Ectodermal cell (in vitro differentiated cells): ENCODE data around the gene RND1.
"Not testable (repeated sequence)": the region's sequence is repeated elsewhere in the genome, so short reads cannot be mapped to it uniquely, and the experiment has no call there.

Experiments
- H3K27ac ChIP-seq: 2 replicates; pipeline ENCODE4 v1.7.0; 2013; ENCODE audit warnings: mild to moderate bottlenecking, low read depth, low read length; ENCODE audit not compliant: insufficient read depth, poor library complexity, severe bottlenecking
- H3K27me3 ChIP-seq: 2 replicates; pipeline ENCODE4 v1.7.0; 2013; ENCODE audit warnings: mild to moderate bottlenecking, low read length; ENCODE audit not compliant: insufficient read depth, control insufficient read depth, poor library complexity, severe bottlenecking
- H3K36me3 ChIP-seq: one replicate; pipeline ENCODE4 v1.7.0; 2013; ENCODE audit warnings: low read length; ENCODE audit not compliant: control insufficient read depth, insufficient read depth
- H3K4me1 ChIP-seq: one replicate; pipeline ENCODE4 v1.7.0; 2013; ENCODE audit warnings: low read length; ENCODE audit not compliant: control insufficient read depth, insufficient read depth
- H3K4me3 ChIP-seq: 2 replicates; pipeline ENCODE4 v1.7.0; 2013; ENCODE audit warnings: low read depth, low read length, control low read depth; ENCODE audit not compliant: insufficient read depth
- H3K9me3 ChIP-seq: 2 replicates; pipeline ENCODE4 v1.7.0; 2013; ENCODE audit warnings: mild to moderate bottlenecking, low read length, moderate library complexity; ENCODE audit not compliant: control insufficient read depth
- WGBS, 2 experiments: methylation state at CpG; one replicate each; pipeline ENCODE4 v1.1.7; 2013; ENCODE audit warnings: missing lambda C conversion rate in 2 of 2; 5-methylcytosine and 5-hydroxymethylcytosine counted together

RND1 gene

GRCh38 chr12:48889679-48890078, 24.0 kb upstream of the RND1 start:
- Histone ChIP-seq H3K27ac (no peak overlapping the region), H3K27me3 (no peaks in the 10 kb centered on the region), H3K4me1 (peaks cover 17% of the 10 kb centered on the region), H3K36me3 (no peaks in the 10 kb centered on the region), H3K4me3 (no peak overlapping the region), H3K9me3 (no peaks in the 10 kb centered on the region)
- WGBS, 2 experiments = 93 to 95% methylated on average over 3 of the region's 3 CpGs

DNA sequence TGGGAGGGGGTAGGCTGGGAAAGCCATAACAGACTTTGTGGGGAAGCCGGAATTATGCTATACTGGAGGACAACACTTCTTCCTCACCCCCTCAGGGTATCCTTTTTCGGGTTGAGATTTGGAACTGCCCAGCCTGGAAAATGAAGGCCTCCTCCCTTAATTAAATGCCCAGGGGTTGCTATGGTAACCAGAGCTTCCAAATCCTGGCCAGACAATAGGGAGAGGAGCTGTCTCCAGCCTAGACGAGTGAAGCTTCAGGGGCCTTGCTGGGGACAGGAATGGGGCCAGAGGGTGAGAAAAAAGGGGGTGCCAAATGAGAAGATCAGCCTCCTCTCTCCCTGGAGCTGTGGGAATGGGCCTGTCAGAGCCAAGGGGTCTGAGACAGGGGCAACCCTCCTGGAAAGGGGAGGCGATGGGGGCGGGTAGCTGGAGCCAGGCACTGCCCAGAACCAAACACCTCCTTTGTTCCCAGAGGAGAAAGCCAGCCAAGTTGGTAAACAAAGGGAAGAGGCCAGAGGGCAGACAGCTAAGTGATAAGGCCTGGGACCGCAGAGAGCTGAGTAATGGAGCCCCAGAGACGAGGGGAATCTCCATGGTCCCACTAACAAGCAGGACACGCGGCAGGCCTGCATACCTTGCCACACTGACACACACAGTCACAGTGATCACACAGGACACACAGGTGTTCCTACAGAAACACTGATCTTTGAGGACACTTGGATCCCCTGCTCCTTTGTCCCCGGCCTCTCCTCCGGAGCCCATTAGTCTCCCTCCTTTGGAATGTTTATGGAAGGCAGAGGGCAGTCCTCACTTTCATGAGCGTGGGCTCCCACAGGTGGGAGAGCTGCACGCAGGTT, 17.9 kb upstream of the RND1 start:
- H3K36me3 ChIP-seq = no peaks in the 10 kb centered on the region
- no peaks in the 10 kb centered on the region for H3K9me3 ChIP-seq
- 14 to 15% methylated on average over 13 of the region's 13 CpGs for WGBS, 2 experiments
- peak overlapping the region; percentile 100 for H3K27ac ChIP-seq
- peak overlapping the region; percentile 4 for H3K4me3 ChIP-seq
- H3K4me1 ChIP-seq = peaks cover 57% of the 10 kb centered on the region
- H3K27me3 ChIP-seq = no peaks in the 10 kb centered on the region

DNA sequence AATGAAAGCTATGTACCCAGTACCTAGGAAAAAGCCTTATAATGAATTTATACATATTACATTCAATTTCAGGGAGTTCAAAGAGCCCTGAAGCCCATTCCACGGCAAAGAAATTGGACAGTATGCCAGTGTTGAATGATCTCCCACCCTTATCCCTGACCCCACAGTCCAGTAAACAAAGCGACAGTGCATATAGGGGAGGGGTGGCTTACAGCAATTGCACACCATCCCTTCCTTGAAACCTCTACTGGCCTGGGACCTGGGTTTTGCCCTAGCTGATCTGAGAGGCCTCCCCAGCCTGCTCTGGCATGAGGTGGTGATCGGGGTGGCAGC, 17.3 kb upstream of the RND1 start:
- Histone ChIP-seq H3K36me3 (no peaks in the 10 kb centered on the region), H3K4me1 (peaks cover 57% of the 10 kb centered on the region), H3K4me3 (peak overlapping the region; percentile 4), H3K27me3 (no peaks in the 10 kb centered on the region), H3K27ac (peak overlapping the region; percentile 100), H3K9me3 (no peaks in the 10 kb centered on the region)
- 66% methylated on average over 3 of the region's 3 CpGs for WGBS, 2 experiments

GRCh38 chr12:48882315-48882687, 16.6 kb upstream of the RND1 start:
- peak overlapping the region; percentile 100 for H3K27ac ChIP-seq
- peaks cover 57% of the 10 kb centered on the region for H3K4me1 ChIP-seq
- no peaks in the 10 kb centered on the region for H3K36me3 ChIP-seq
- H3K4me3 ChIP-seq = no peak overlapping the region
- H3K9me3 ChIP-seq = no peaks in the 10 kb centered on the region
- no peaks in the 10 kb centered on the region for H3K27me3 ChIP-seq
- WGBS, 2 experiments = 10 to 13% methylated on average over 9 to 10 of the region's 10 CpGs

- 52 to 53% methylated on average over 8 to 9 of the region's 9 CpGs for WGBS, 2 experiments
Observed at GRCh38 chr12:48881686-48882314, 16.1 kb upstream of the RND1 start.

GRCh38 chr12:48880647-48881046, 15.0 kb upstream of the RND1 start:
- Histone ChIP-seq H3K27ac (no peak overlapping the region), H3K4me3 (no peak overlapping the region), H3K36me3 (no peaks in the 10 kb centered on the region), H3K27me3 (no peaks in the 10 kb centered on the region), H3K9me3 (no peaks in the 10 kb centered on the region), H3K4me1 (peaks cover 57% of the 10 kb centered on the region)
- WGBS, 2 experiments = 87 to 89% methylated on average over 7 to 8 of the region's 9 CpGs

More at GRCh38 chr12:48881686-48882314, 16.1 kb upstream of the RND1 start:
- H3K4me1 ChIP-seq = peaks cover 57% of the 10 kb centered on the region
- H3K4me3 ChIP-seq = no peak overlapping the region
- no peaks in the 10 kb centered on the region for H3K9me3 ChIP-seq
- H3K27ac ChIP-seq = peak overlapping the region; percentile 100
- H3K27me3 ChIP-seq = no peaks in the 10 kb centered on the region
- no peaks in the 10 kb centered on the region for H3K36me3 ChIP-seq

- Histone ChIP-seq H3K27me3 (no peaks in the 10 kb centered on the region), H3K9me3 (no peaks in the 10 kb centered on the region), H3K36me3 (no peaks in the 10 kb centered on the region), H3K4me3 (no peak overlapping the region), H3K27ac (no peak overlapping the region), H3K4me1 (peaks cover 36% of the 10 kb centered on the region)
- 92 to 95% methylated on average over 1 to 2 of the region's 2 CpGs for WGBS, 2 experiments
Observed at GRCh38 chr12:48878548-48878947, 12.9 kb upstream of the RND1 start.

DNA sequence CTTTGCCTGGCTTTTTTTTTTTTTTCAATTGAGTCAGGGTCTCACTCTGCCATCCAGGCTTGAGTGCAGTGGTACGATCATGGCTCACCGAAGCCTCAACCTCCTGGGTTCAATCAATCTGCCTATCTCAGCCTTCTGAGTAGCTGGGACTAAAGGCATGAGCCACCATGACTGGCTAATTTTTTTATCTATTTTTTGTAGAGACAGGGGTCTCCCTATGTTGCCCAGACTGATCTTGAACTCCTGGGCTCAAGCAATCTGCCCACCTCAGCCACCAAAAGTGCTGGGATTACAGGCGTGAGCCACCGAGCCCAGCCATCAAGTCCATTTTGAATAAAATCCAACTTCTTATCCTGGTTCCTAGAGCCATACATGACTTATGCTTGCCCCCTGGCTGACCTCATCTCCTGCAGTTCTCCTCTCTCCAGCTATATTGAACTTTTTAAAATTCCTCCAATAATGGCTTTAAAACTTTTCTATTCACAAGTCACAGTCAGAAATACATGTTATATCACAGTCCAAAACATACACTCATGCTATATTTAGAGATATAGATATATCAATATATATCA, 10.4 kb upstream of the RND1 start:
- no peak overlapping the region for H3K4me3 ChIP-seq
- no peaks in the 10 kb centered on the region for H3K27me3 ChIP-seq
- H3K27ac ChIP-seq = no peak overlapping the region
- H3K36me3 ChIP-seq = no peaks in the 10 kb centered on the region
- H3K9me3 ChIP-seq = no peaks in the 10 kb centered on the region
- WGBS, 2 experiments = 66 to 70% methylated on average over 4 of the region's 4 CpGs
- H3K4me1 ChIP-seq = peaks cover 12% of the 10 kb centered on the region

DNA sequence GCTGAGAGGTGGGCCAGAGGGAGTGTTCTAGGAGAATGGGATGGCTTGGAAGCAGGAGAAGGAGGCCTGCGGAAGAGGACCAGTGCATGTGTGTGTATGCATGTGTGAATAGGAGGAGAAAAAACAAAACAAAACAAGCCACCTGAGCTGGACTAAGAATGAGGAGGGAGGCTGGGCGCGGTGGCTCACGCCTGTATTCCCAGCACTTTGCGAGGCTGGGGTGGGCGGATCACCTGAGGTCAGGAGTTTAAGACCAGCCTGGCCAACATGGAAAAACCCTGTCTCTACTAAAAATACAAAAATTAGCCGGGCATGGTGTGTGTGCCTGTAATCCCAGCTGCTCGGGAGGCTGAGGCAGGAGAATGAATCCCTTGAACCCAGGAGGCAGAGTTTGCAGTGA, 7.9 kb upstream of the RND1 start:
- H3K9me3 ChIP-seq = not testable (repeated sequence)
- WGBS, 2 experiments = 93 to 94% methylated on average over 8 of the region's 8 CpGs

GRCh38 chr12:48873096-48873495, 7.4 kb upstream of the RND1 start:
- Histone ChIP-seq H3K4me3 (no peak overlapping the region), H3K27me3 (no peaks in the 10 kb centered on the region), H3K27ac (no peak overlapping the region), H3K4me1 (no peaks in the 10 kb centered on the region), H3K36me3 (no peaks in the 10 kb centered on the region), H3K9me3 (no peaks in the 10 kb centered on the region)
- 95 to 96% methylated on average over 4 of the region's 4 CpGs for WGBS, 2 experiments

More for the DNA sequence above, 7.9 kb upstream of the RND1 start:
- not testable (repeated sequence) for H3K4me3 ChIP-seq, H3K36me3 ChIP-seq, H3K27ac ChIP-seq, H3K4me1 ChIP-seq, H3K27me3 ChIP-seq
